ENCODE data around the gene SNAPC2.

The SNAPC2 gene

GRCh38 chr19:7910321-7911161 is 9.6 kb upstream of the SNAPC2 start:
- no peak overlapping the region for H3K14ac ChIP-seq (ENCODE audit: low read length in 2 of 2)
- no peak overlapping the region for H4K91ac ChIP-seq (ENCODE audit: low read length)
- H3K36me3 ChIP-seq (ENCODE audit: control insufficient read depth in 1 of 2, insufficient read depth in 2 of 2, low read depth in 1 of 2, low read length in 2 of 2) = peaks cover 38 to 86% of the 10 kb centered on the region in 2 experiments
- H3K4me3 ChIP-seq (ENCODE audit: insufficient read depth in 1 of 2, low read depth in 1 of 2, low read length in 2 of 2) = no peak overlapping the region
- no peak overlapping the region for H3K4ac ChIP-seq (ENCODE audit: low read depth in 1 of 2, low read length in 2 of 2)
- H3K4me1 ChIP-seq (ENCODE audit: control insufficient read depth, insufficient read depth, low read depth, low read length) = peaks cover 24% of the 10 kb centered on the region
- no peak overlapping the region for H2AK5ac ChIP-seq (ENCODE audit: low read length, severe bottlenecking)
- no peak overlapping the region for H2BK15ac ChIP-seq (ENCODE audit: low read depth, poor library complexity, severe bottlenecking)
- 98% methylated on average over 54 of the region's 54 CpGs for WGBS
- peaks cover 9 to 10% of the 10 kb centered on the region in 2 experiments for H3K27me3 ChIP-seq (ENCODE audit: control insufficient read depth in 1 of 2, insufficient read depth in 1 of 2, low read length in 2 of 2)
- no peak for DNase-seq
- no peak overlapping the region for H3K4me2 ChIP-seq (ENCODE audit: low read length, poor library complexity, severe bottlenecking)
- H2BK12ac ChIP-seq (ENCODE audit: low read length in 2 of 2) = no peak overlapping the region
- peaks cover 39% of the 10 kb centered on the region for H3K79me1 ChIP-seq (replicated peaks; ENCODE audit: low read length, poor library complexity, severe bottlenecking)
- H2BK5ac ChIP-seq (ENCODE audit: low read depth, low read length, poor library complexity, severe bottlenecking) = no peak overlapping the region
- H2AFZ ChIP-seq (ENCODE audit: low read depth, low read length) = no peak overlapping the region
- H3K23ac ChIP-seq (ENCODE audit: low read length in 2 of 2) = no peak overlapping the region
- no peaks in the 10 kb centered on the region for H3K9me3 ChIP-seq (ENCODE audit: control insufficient read depth, low read length)
- no peak overlapping the region for H3K9ac ChIP-seq (ENCODE audit: low read length)
- no peak overlapping the region for H2BK120ac ChIP-seq (ENCODE audit: low read depth, low read length)
- H4K8ac ChIP-seq (ENCODE audit: low read length) = no peak overlapping the region
- no peak overlapping the region for H3K27ac ChIP-seq (ENCODE audit: low read length, poor library complexity, severe bottlenecking)
- no peak overlapping the region for H3K18ac ChIP-seq (ENCODE audit: low read depth in 1 of 2, low read length in 2 of 2)

GRCh38 chr19:7911508-7912143 is 8.5 kb upstream of the SNAPC2 start:
- Histone ChIP-seq H2BK5ac (ENCODE audit: low read depth, low read length, poor library complexity, severe bottlenecking) (no peak overlapping the region), H3K4me1 (ENCODE audit: control insufficient read depth, insufficient read depth, low read depth, low read length) (peaks cover 28% of the 10 kb centered on the region), H2BK120ac (ENCODE audit: low read depth, low read length) (no peak overlapping the region), H3K14ac (ENCODE audit: low read length in 2 of 2) (no peak overlapping the region), H3K4ac (ENCODE audit: low read depth in 1 of 2, low read length in 2 of 2) (no peak overlapping the region), H2BK12ac (ENCODE audit: low read length in 2 of 2) (no peak overlapping the region), H2AFZ (ENCODE audit: low read depth, low read length) (no peak overlapping the region), H3K9ac (ENCODE audit: low read length) (no peak overlapping the region), H3K18ac (ENCODE audit: low read depth in 1 of 2, low read length in 2 of 2) (no peak overlapping the region), H3K27ac (ENCODE audit: low read length, poor library complexity, severe bottlenecking) (no peak overlapping the region), H3K4me2 (ENCODE audit: low read length, poor library complexity, severe bottlenecking) (no peak overlapping the region), H4K8ac (ENCODE audit: low read length) (no peak overlapping the region), H2AK5ac (ENCODE audit: low read length, severe bottlenecking) (no peak overlapping the region), H2BK15ac (ENCODE audit: low read depth, poor library complexity, severe bottlenecking) (no peak overlapping the region), H3K79me1 (replicated peaks; ENCODE audit: low read length, poor library complexity, severe bottlenecking) (peaks cover 34% of the 10 kb centered on the region), H4K91ac (ENCODE audit: low read length) (no peak overlapping the region), H3K36me3 (ENCODE audit: control insufficient read depth in 1 of 2, insufficient read depth in 2 of 2, low read depth in 1 of 2, low read length in 2 of 2) (peaks cover 34 to 77% of the 10 kb centered on the region in 2 experiments), H3K23ac (ENCODE audit: low read length in 2 of 2) (no peak overlapping the region), H3K27me3 (ENCODE audit: control insufficient read depth in 1 of 2, insufficient read depth in 1 of 2, low read length in 2 of 2) (peaks cover 15 to 17% of the 10 kb centered on the region in 2 experiments), H3K9me3 (ENCODE audit: control insufficient read depth, low read length) (no peaks in the 10 kb centered on the region), H3K4me3 (ENCODE audit: insufficient read depth in 1 of 2, low read depth in 1 of 2, low read length in 2 of 2) (no peak overlapping the region)
- no peak for DNase-seq
- WGBS = 97% methylated on average over 18 of the region's 18 CpGs

- no peak overlapping the region for H3K4me2 ChIP-seq (ENCODE audit: low read length, poor library complexity, severe bottlenecking)
- WGBS = 94% methylated on average over 28 of the region's 31 CpGs
- no peak overlapping the region for H2AK5ac ChIP-seq (ENCODE audit: low read length, severe bottlenecking)
- no peak overlapping the region for H3K18ac ChIP-seq (ENCODE audit: low read depth in 1 of 2, low read length in 2 of 2)
- no peaks in the 10 kb centered on the region for H3K9me3 ChIP-seq (ENCODE audit: control insufficient read depth, low read length)
- H4K91ac ChIP-seq (ENCODE audit: low read length) = no peak overlapping the region
- no peak overlapping the region for H3K27ac ChIP-seq (ENCODE audit: low read length, poor library complexity, severe bottlenecking)
- H2BK5ac ChIP-seq (ENCODE audit: low read depth, low read length, poor library complexity, severe bottlenecking) = no peak overlapping the region
- no peak overlapping the region for H2AFZ ChIP-seq (ENCODE audit: low read depth, low read length)
- no peak overlapping the region for H3K4ac ChIP-seq (ENCODE audit: low read depth in 1 of 2, low read length in 2 of 2)
- no peak overlapping the region for H2BK12ac ChIP-seq (ENCODE audit: low read length in 2 of 2)
- H3K23ac ChIP-seq (ENCODE audit: low read length in 2 of 2) = no peak overlapping the region
- no peak for DNase-seq
- H3K4me3 ChIP-seq (ENCODE audit: insufficient read depth in 1 of 2, low read depth in 1 of 2, low read length in 2 of 2) = no peak overlapping the region
- no peak overlapping the region for H3K9ac ChIP-seq (ENCODE audit: low read length)
- H3K79me1 ChIP-seq (replicated peaks; ENCODE audit: low read length, poor library complexity, severe bottlenecking) = peaks cover 32% of the 10 kb centered on the region
- no peak overlapping the region for H2BK15ac ChIP-seq (ENCODE audit: low read depth, poor library complexity, severe bottlenecking)
- H3K14ac ChIP-seq (ENCODE audit: low read length in 2 of 2) = no peak overlapping the region
- no peak overlapping the region for H2BK120ac ChIP-seq (ENCODE audit: low read depth, low read length)
- H3K4me1 ChIP-seq (ENCODE audit: control insufficient read depth, insufficient read depth, low read depth, low read length) = peaks cover 29% of the 10 kb centered on the region
- no peak overlapping the region for H4K8ac ChIP-seq (ENCODE audit: low read length)
- peaks cover 19 to 21% of the 10 kb centered on the region in 2 experiments for H3K27me3 ChIP-seq (ENCODE audit: control insufficient read depth in 1 of 2, insufficient read depth in 1 of 2, low read length in 2 of 2)
- peaks cover 33 to 74% of the 10 kb centered on the region in 2 experiments for H3K36me3 ChIP-seq (ENCODE audit: control insufficient read depth in 1 of 2, insufficient read depth in 2 of 2, low read depth in 1 of 2, low read length in 2 of 2)
Observed at GRCh38 chr19:7912144-7912696, 7.9 kb upstream of the SNAPC2 start.
